ENCODE measurements around the gene KCNK15. TPM values are rescaled to one million over a fixed set of nuclear protein-coding genes. Genes with fewer than 3 reads are reported as not detected.

The KCNK15 gene
- total and polyA plus RNA-seq, 2 donors (not counting 1 experiment from before 2014, with no cell fraction given) = 0.17 TPM; not detected in 1

DNA sequence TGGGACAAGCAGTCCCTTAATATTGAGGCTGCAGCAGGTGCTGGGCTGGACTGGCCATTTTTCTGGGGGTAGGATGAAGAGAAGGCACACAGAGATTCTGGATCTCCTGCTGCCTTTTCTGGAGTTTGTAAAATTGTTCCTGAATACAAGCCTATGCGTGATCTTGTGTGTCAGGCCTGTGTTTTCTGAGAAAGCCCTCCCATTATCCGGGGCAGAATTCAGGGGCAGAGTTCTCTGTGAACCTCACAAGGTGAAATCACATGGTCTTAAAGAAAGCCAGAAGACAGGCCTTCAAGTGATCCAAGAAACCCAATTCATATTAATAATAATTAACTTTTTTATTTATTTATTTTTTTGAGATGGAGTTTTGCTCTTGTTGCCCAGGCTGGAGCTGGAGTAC is 18.0 kb upstream of the KCNK15 start:
- intact Hi-C loops (cut with micrococcal nuclease) = no loop called here
- no peak overlapping the region for H3K4me2 ChIP-seq (replicated peaks; ENCODE audit: low read depth, low read length, poor library complexity, severe bottlenecking)
- no peaks in the 10 kb centered on the region for H3K27me3 ChIP-seq (replicated peaks in 1 of 4; ENCODE audit: control extremely low read depth in 1 of 4, control insufficient read depth in 3 of 4, insufficient read depth in 4 of 4, low read length in 3 of 4)
- H3K27ac ChIP-seq (ENCODE audit: low read length in 2 of 2) = no peak overlapping the region
- no peaks in the 10 kb centered on the region for H3K4me1 Mint-ChIP-seq
- H3K79me2 ChIP-seq (ENCODE audit: control insufficient read depth, insufficient read depth, low read length) = no peaks in the 10 kb centered on the region
- DNase-seq = no peak
- no peak overlapping the region for H3K9ac ChIP-seq (ENCODE audit: low read length)
- no peaks in the 10 kb centered on the region for H3K4me1 ChIP-seq (ENCODE audit: control insufficient read depth in 2 of 2, insufficient read depth in 2 of 2, low read length in 2 of 2)
- WGBS (ENCODE audit: insufficient coverage) = 100% methylated on average over 2 of the region's 2 CpGs
- no peak overlapping the region for H3K4me3 Mint-ChIP-seq
- H3K4me3 ChIP-seq (ENCODE audit: control extremely low read depth in 1 of 5, extremely low read depth in 1 of 5, insufficient read depth in 1 of 5, low read depth in 2 of 5, low read length in 4 of 5) = no peak overlapping the region
- no peaks in the 10 kb centered on the region for H3K9me3 Mint-ChIP-seq (ENCODE audit: insufficient read depth)
- H4K20me1 ChIP-seq (ENCODE audit: control insufficient read depth, insufficient read depth, low read length, poor library complexity, severe bottlenecking) = no peaks in the 10 kb centered on the region
- peaks cover 3% of the 10 kb centered on the region for H3K27me3 Mint-ChIP-seq
- no peaks in the 10 kb centered on the region for H3K9me3 ChIP-seq (ENCODE audit: control extremely low read depth in 1 of 3, control insufficient read depth in 2 of 3, insufficient read depth in 1 of 3, low read length in 2 of 3)
- TF ChIP-seq, protein P1, sequence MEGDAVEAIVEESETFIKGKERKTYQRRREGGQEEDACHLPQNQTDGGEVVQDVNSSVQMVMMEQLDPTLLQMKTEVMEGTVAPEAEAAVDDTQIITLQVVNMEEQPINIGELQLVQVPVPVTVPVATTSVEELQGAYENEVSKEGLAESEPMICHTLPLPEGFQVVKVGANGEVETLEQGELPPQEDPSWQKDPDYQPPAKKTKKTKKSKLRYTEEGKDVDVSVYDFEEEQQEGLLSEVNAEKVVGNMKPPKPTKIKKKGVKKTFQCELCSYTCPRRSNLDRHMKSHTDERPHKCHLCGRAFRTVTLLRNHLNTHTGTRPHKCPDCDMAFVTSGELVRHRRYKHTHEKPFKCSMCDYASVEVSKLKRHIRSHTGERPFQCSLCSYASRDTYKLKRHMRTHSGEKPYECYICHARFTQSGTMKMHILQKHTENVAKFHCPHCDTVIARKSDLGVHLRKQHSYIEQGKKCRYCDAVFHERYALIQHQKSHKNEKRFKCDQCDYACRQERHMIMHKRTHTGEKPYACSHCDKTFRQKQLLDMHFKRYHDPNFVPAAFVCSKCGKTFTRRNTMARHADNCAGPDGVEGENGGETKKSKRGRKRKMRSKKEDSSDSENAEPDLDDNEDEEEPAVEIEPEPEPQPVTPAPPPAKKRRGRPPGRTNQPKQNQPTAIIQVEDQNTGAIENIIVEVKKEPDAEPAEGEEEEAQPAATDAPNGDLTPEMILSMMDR (IDR thresholded peaks at IDR 0.05) = no peak
- TF ChIP-seq EZH2 (IDR thresholded peaks at IDR 0.05; ENCODE audit: borderline replicate concordance, insufficient read depth, low read depth, low read length, poor library complexity, severe bottlenecking) = no peak
- POLR2A ChIA-PET = no interaction called here
- ATAC-seq (ENCODE audit: low read depth) = no peak
- H3K36me3 ChIP-seq (replicated peaks in 1 of 2; ENCODE audit: control extremely low read depth in 1 of 2, control insufficient read depth in 1 of 2, extremely low read depth in 1 of 2, insufficient read depth in 2 of 2, low read length in 1 of 2) = no peaks in the 10 kb centered on the region
- H3K27ac Mint-ChIP-seq = no peak overlapping the region
- no peak overlapping the region for H2AFZ ChIP-seq (ENCODE audit: insufficient read depth, low read depth, low read length, poor library complexity, severe bottlenecking)
- CTCF ChIA-PET = no interaction called here

DNA sequence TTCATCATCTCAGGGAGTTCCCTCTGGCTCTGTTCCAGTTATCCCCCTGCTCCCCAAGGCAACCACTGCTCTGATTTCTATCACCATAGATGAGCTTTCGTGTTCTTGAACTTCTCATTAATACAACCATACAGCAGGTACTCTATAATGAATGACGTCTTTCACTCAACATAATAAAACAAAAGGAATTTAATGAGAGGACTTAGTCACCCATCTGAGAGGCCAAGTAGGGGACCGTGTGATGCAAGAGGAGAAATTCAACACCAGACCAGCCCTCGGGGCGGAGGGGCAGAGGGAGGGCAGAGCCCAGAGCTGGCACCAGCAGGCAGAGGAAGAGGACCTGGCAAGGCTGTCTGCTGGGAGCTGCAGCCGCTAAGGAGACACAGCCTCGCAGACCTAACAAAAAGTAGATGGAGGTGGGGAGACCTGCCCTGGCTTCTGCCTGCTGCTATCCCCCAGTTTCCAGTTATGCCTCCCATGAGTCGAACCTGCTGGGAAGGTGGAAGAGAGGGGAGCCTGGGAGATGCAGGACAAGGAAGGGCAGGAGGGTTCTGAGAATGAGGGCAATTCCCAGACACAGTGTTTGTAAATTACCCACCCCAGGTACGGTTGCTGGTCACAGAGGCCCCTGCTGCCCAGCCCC is 16.7 kb upstream of the KCNK15 start:
- Mint-ChIP-seq H3K27me3 (peaks cover 3% of the 10 kb centered on the region), H3K9me3 (ENCODE audit: insufficient read depth) (no peaks in the 10 kb centered on the region), H3K4me1 (no peaks in the 10 kb centered on the region), H3K27ac (no peak overlapping the region), H3K4me3 (no peak overlapping the region)
- DNase-seq (no peak), ATAC-seq (ENCODE audit: low read depth) (no peak)
- no peak overlapping the region for H3K27ac ChIP-seq (ENCODE audit: low read length in 2 of 2)
- no peaks in the 10 kb centered on the region for H3K36me3 ChIP-seq (replicated peaks in 1 of 2; ENCODE audit: control extremely low read depth in 1 of 2, control insufficient read depth in 1 of 2, extremely low read depth in 1 of 2, insufficient read depth in 2 of 2, low read length in 1 of 2)
- 35% methylated on average over 7 of the region's 9 CpGs for WGBS (ENCODE audit: insufficient coverage)
- intact Hi-C loops (cut with micrococcal nuclease) = no loop called here
- no peak overlapping the region for H3K4me3 ChIP-seq (ENCODE audit: control extremely low read depth in 1 of 5, extremely low read depth in 1 of 5, insufficient read depth in 1 of 5, low read depth in 2 of 5, low read length in 4 of 5)
- no peak overlapping the region for H3K9ac ChIP-seq (ENCODE audit: low read length)
- ChIA-PET POLR2A (no interaction called here), CTCF (no interaction called here)
- no peaks in the 10 kb centered on the region for H3K9me3 ChIP-seq (ENCODE audit: control extremely low read depth in 1 of 3, control insufficient read depth in 2 of 3, insufficient read depth in 1 of 3, low read length in 2 of 3)
- H4K20me1 ChIP-seq (ENCODE audit: control insufficient read depth, insufficient read depth, low read length, poor library complexity, severe bottlenecking) = no peaks in the 10 kb centered on the region
- H3K4me1 ChIP-seq (ENCODE audit: control insufficient read depth in 2 of 2, insufficient read depth in 2 of 2, low read length in 2 of 2) = no peaks in the 10 kb centered on the region
- TF ChIP-seq, protein P1 (IDR thresholded peaks at IDR 0.05) = no peak
- TF ChIP-seq EZH2 (IDR thresholded peaks at IDR 0.05; ENCODE audit: borderline replicate concordance, insufficient read depth, low read depth, low read length, poor library complexity, severe bottlenecking) = no peak
- no peaks in the 10 kb centered on the region for H3K27me3 ChIP-seq (replicated peaks in 1 of 4; ENCODE audit: control extremely low read depth in 1 of 4, control insufficient read depth in 3 of 4, insufficient read depth in 4 of 4, low read length in 3 of 4)
- no peaks in the 10 kb centered on the region for H3K79me2 ChIP-seq (ENCODE audit: control insufficient read depth, insufficient read depth, low read length)
- H2AFZ ChIP-seq (ENCODE audit: insufficient read depth, low read depth, low read length, poor library complexity, severe bottlenecking) = no peak overlapping the region
- H3K4me2 ChIP-seq (replicated peaks; ENCODE audit: low read depth, low read length, poor library complexity, severe bottlenecking) = no peak overlapping the region
